Heart right ventricle (tissue), 16 donors: ENCODE data around the gene TRAPPC10. TPM values are rescaled to one million over a fixed set of nuclear protein-coding genes. Genes with fewer than 3 reads are reported as not detected.

Source experiments
- ATAC-seq, 8 donors: fragments of 200-7000 bp; cut with Tn5 transposase; one replicate each; pipeline ENCODE4 v1.9.1; 2020; ENCODE audit warnings: mild to moderate bottlenecking in 8 of 8, moderate library complexity in 8 of 8, moderate number of reproducible peaks in 1 of 8
- DNase-seq, 2 donors: peaks; one replicate each; pipeline ENCODE4 v3.0.0-alpha.2; 2020
- H3K27ac ChIP-seq, 10 donors: fragments of 200-600 bp; sonication (generic) in 2 of 10; one replicate each; pipeline versions ENCODE4 v1.5.0 to v1.8.0; 2020 to 2022; ENCODE audit warnings: mild to moderate bottlenecking in 3 of 10
- H3K27me3 ChIP-seq, 7 donors: fragments of 200-600 bp; one replicate each; pipeline ENCODE4 v1.8.0; 2021 to 2022; ENCODE audit warnings: mild to moderate bottlenecking in 2 of 7
- H3K36me3 ChIP-seq, 9 donors: fragments of 200-600 bp; sonication (generic) in 1 of 9; one replicate each; pipeline versions ENCODE4 v1.5.0 to v1.8.0; 2020 to 2022; ENCODE audit warnings: mild to moderate bottlenecking in 2 of 9
- H3K4me1 ChIP-seq, 9 donors: fragments of 200-600 bp; sonication (generic) in 1 of 9; one replicate each; pipeline versions ENCODE4 v1.5.0 to v1.8.0; 2020 to 2022; ENCODE audit warnings: mild to moderate bottlenecking in 4 of 9
- H3K4me3 ChIP-seq, 10 donors: fragments of 200-600 bp; sonication (generic) in 2 of 10; one replicate each; pipeline versions ENCODE4 v1.5.0 to v1.8.0; 2020 to 2022; ENCODE audit warnings: mild to moderate bottlenecking in 7 of 10, moderate library complexity in 2 of 10
- H3K9me3 ChIP-seq, 11 donors: fragments of 200-600 bp in 10 of 11; sonication (generic) in 2 of 11; one replicate each; pipeline versions ENCODE4 v1.5.0 to v1.8.0; 2013 to 2022; ENCODE audit warnings: mild to moderate bottlenecking in 2 of 11, control low read depth in 1 of 11, moderate library complexity in 1 of 11
- WGBS, 2 donors: extraction: QIAGEN DNeasy Blood & Tissue Kit; methylation state at CpG; one replicate each; pipeline ENCODE4 v1.1.7; 2013; ENCODE audit warnings: inconsistent platforms in 1 of 2; 5-methylcytosine and 5-hydroxymethylcytosine counted together
- intact Hi-C, 10 donors: fragments of 100-400 bp; cut with DNase I; formaldehyde crosslinking; loops; one replicate each; pipeline versions ENCODE4 v1.11.1 to v1.14.2; 2022
- polyA plus RNA-seq, 2 donors: library from polyadenylated mRNA; stranded (reverse); fragments of 200-250 nt; gene quantifications; one replicate each; pipeline ENCODE4 v1.2.3, GENCODE V29; 2013
- total RNA-seq, 10 donors: library from RNA; stranded (reverse); fragmentation: NEBNext Ultra II Directional in 3 of 10; extraction: Animal tissue kit (Norgen Biotek cat#: 25700) in 3 of 10; gene quantifications; one replicate each; pipeline versions ENCODE4 v1.2.1 to v1.2.4, GENCODE V29; 2021 to 2023
- TF ChIP-seq, protein P1 (sequence below), 9 donors: fragments of 200-600 bp; sonication (generic) in 2 of 9; IDR thresholded peaks; one replicate each; pipeline versions ENCODE4 v1.5.0 to v1.8.0; 2021 to 2022; ENCODE audit warnings: antibody characterized with exemption in 9 of 9, mild to moderate bottlenecking in 5 of 9, moderate library complexity in 1 of 9
- donor health status: Arrhythmogenic right ventricular cardiomyopathy.
- donor health status: ischemic (EF 13 %, LVEDD 7.1; RV severe dilation, severe dysfunction).
- donor health status: healthy with polysubstance abuse.
- donor health status: DM: no; HTN: yes; CAD: no.
- donor health status: DM: no; HTN: no; CAD: no.
- donor health status: ischemic (EF 25% LVEDD 6.9; RV normal size, moderate dysfunction).
- donor health status: ischemic (EF 25% LVEDD 5.7; RV mildly dilated, moderate dysfunction).
- donor health status: healthy.
- donor health status: DM: yes; HTN: yes; CAD: no.
- donor health status: Ischemic cardiomyopathy.
- donor health status: ischemic (EF 35%, LVEDD 5.7; RV mildly dilated, moderate dysfunction).
- donor health status: nonischemic (EF 11% LVEDD 7.7; RV severe dilation, severe dysfunction).
- donor health status: DM: yes; HTN: yes; CAD: no.
- donor health status: PGD.
- donor health status: ischemic (EF 29% LVEDD 5.4; RV normal size, mild dysfunction).
- donor health status: nonischemic (EF 23%, LVEDD 6.1; RV moderate dilation, normal function).

Gene TRAPPC10
- total and polyA plus RNA-seq, 12 donors: 4.7 to 26.2 (median 19.4) TPM

GRCh38 chr21:43988506-43989230, 23.4 kb upstream of the TRAPPC10 start:
- peaks cover 0 to 29% (median 10%) of the 10 kb centered on the region in 9 donors for H3K4me1 ChIP-seq
- WGBS, 2 donors: 84 to 87% methylated on average over 23 of the region's 23 CpGs
- no peaks in the 10 kb centered on the region for H3K27me3 ChIP-seq
- H3K9me3 ChIP-seq: no peaks in the 10 kb centered on the region
- H3K4me3 ChIP-seq: no peak overlapping the region
- TF ChIP-seq, protein P1, sequence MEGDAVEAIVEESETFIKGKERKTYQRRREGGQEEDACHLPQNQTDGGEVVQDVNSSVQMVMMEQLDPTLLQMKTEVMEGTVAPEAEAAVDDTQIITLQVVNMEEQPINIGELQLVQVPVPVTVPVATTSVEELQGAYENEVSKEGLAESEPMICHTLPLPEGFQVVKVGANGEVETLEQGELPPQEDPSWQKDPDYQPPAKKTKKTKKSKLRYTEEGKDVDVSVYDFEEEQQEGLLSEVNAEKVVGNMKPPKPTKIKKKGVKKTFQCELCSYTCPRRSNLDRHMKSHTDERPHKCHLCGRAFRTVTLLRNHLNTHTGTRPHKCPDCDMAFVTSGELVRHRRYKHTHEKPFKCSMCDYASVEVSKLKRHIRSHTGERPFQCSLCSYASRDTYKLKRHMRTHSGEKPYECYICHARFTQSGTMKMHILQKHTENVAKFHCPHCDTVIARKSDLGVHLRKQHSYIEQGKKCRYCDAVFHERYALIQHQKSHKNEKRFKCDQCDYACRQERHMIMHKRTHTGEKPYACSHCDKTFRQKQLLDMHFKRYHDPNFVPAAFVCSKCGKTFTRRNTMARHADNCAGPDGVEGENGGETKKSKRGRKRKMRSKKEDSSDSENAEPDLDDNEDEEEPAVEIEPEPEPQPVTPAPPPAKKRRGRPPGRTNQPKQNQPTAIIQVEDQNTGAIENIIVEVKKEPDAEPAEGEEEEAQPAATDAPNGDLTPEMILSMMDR (IDR thresholded peaks at IDR 0.05): no peak
- DNase-seq (no peak), ATAC-seq (peak in 1 of 8 donors; percentile 25)
- intact Hi-C loops: no loop called here
- H3K36me3 ChIP-seq: peaks cover 0 to 7% (median 0%) of the 10 kb centered on the region in 9 donors
- no peak overlapping the region for H3K27ac ChIP-seq

- DNase-seq: no peak
- Histone ChIP-seq H3K4me1 (peaks cover 0 to 29% (median 10%) of the 10 kb centered on the region in 9 donors), H3K9me3 (no peaks in the 10 kb centered on the region), H3K27me3 (no peaks in the 10 kb centered on the region), H3K4me3 (no peak overlapping the region), H3K27ac (no peak overlapping the region), H3K36me3 (no peaks in the 10 kb centered on the region)
- 87% methylated on average over 7 of the region's 7 CpGs for WGBS, 2 donors
- TF ChIP-seq, protein P1 (IDR thresholded peaks at IDR 0.05): no peak
- intact Hi-C loops: no loop called here
- ATAC-seq: no peak
These were observed 22.7 kb upstream of the TRAPPC10 start for GRCh38 chr21:43989401-43989800.

DNA sequence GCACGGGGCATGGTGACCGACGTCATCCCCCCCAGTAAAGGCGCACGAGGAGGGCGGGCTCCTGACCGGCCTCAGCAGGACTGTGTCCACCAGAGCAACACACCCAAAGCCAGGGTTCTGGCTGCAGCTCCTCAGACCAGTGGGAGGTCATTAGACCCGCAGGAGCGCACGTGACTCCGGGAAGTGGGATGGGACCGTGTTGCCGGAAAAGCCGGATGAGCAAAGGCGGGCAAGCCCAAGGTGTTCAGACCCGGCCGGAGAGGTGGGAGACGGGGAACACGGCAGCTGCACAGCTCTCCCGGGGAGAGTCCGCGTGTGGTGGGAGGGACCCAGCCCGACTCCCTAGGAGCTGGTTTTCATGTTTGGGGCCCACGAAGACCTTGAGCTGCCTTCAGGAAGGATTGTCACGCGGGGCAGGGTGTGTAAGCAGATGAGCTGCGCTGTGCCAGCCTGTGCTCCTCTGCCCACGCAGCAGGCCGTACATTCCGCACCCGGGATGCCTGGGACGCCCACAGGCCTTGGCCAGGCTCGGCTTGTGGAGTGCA, 20.6 kb upstream of the TRAPPC10 start:
- Histone ChIP-seq H3K27ac (no peak overlapping the region), H3K9me3 (no peaks in the 10 kb centered on the region), H3K4me3 (no peak overlapping the region), H3K27me3 (no peaks in the 10 kb centered on the region), H3K36me3 (no peaks in the 10 kb centered on the region), H3K4me1 (peaks cover 0 to 17% (median 10%) of the 10 kb centered on the region in 9 donors)
- intact Hi-C loops: loop anchor here in 2 of 10 donors (10.0 kb wide), 2 partner anchors 47 to 57 kb away; no protein-coding TSS in a partner anchor
- WGBS, 2 donors: 85 to 86% methylated on average over 33 of the region's 33 CpGs
- no peak for DNase-seq
- TF ChIP-seq, protein P1 (IDR thresholded peaks at IDR 0.05): no peak
- no peak for ATAC-seq

GRCh38 chr21:43992121-43992520, 20.0 kb upstream of the TRAPPC10 start:
- TF ChIP-seq, protein P1 (IDR thresholded peaks at IDR 0.05): no peak
- intact Hi-C loops: loop anchor here in 2 of 10 donors (10.0 kb wide), 2 partner anchors 47 to 57 kb away; no protein-coding TSS in a partner anchor
- H3K4me1 ChIP-seq: peaks cover 0 to 12% (median 8%) of the 10 kb centered on the region in 9 donors
- ATAC-seq: no peak
- 92 to 95% methylated on average over 11 of the region's 11 CpGs for WGBS, 2 donors
- no peak overlapping the region for H3K4me3 ChIP-seq
- H3K9me3 ChIP-seq: no peaks in the 10 kb centered on the region
- H3K36me3 ChIP-seq: no peaks in the 10 kb centered on the region
- no peak overlapping the region for H3K27ac ChIP-seq
- DNase-seq: no peak
- no peaks in the 10 kb centered on the region for H3K27me3 ChIP-seq
